H1 (cell line): ENCODE results near the gene RUFY3. TPM values are rescaled to one million over a fixed set of nuclear protein-coding genes. Genes with fewer than 3 reads are reported as not detected.

Experiments used
- CTCF ChIA-PET: fragments of 300-600 bp; sonication (Branson Sonifier 250); formaldehyde crosslinking; loops from one replicate; lab custom pipeline; 2021; ENCODE audit not compliant: partially characterized antibody; lab: Charles Lee
- POLR2A ChIA-PET: fragments of 300-600 bp; sonication (Branson Sonifier 250); formaldehyde crosslinking; loops from one replicate; lab custom pipeline; 2021; ENCODE audit warnings: inconsistent platforms; ENCODE audit not compliant: partially characterized antibody; lab: Charles Lee
- DNase-seq, 2 experiments: peaks; one replicate each; pipeline versions ENCODE4 v3.0.0 to v3.0.0-alpha.2; 2010 to 2022; ENCODE audit warnings: low spot score in 2 of 2, low read depth in 1 of 2, mixed read lengths in 1 of 2
- FAIRE-seq: peaks from 2 replicates; lab custom pipeline; 2011; peaks lifted over from hg19 to GRCh38; lab: Jason Lieb, UNC
- H2AFZ ChIP-seq: 2 replicates; pipeline ENCODE4 v1.8.1; 2012; ENCODE audit warnings: low read length, inconsistent platforms
- H2AK5ac ChIP-seq: 2 replicates; pipeline ENCODE4 v1.6.1; 2013; ENCODE audit warnings: low read depth, low read length
- H2BK120ac ChIP-seq: replicated peaks from 2 replicates; pipeline ENCODE3; 2013; ENCODE audit warnings: low read depth, low read length, inconsistent platforms
- H2BK12ac ChIP-seq: 2 replicates; pipeline ENCODE4 v1.6.1; 2013; ENCODE audit warnings: low read depth, low read length
- H2BK15ac ChIP-seq: 2 replicates; pipeline ENCODE4 v1.6.1; 2013; ENCODE audit warnings: low read length
- H2BK20ac ChIP-seq: 2 replicates; pipeline ENCODE4 v1.6.1; 2013; ENCODE audit warnings: low read length
- H2BK5ac ChIP-seq: 2 replicates; pipeline ENCODE4 v1.6.1; 2013; ENCODE audit warnings: low read depth, low read length
- H3K14ac ChIP-seq: 2 replicates; pipeline ENCODE4 v1.6.1; 2013; ENCODE audit warnings: inconsistent platforms; ENCODE audit not compliant: insufficient read length
- H3K18ac ChIP-seq: 2 replicates; pipeline ENCODE4 v1.6.1; 2013; ENCODE audit warnings: low read length; ENCODE audit errors: extremely low read depth
- H3K23ac ChIP-seq: 2 replicates; pipeline ENCODE4 v1.6.1; 2013; ENCODE audit warnings: inconsistent platforms; ENCODE audit not compliant: insufficient read length
- H3K23me2 ChIP-seq: 2 replicates; pipeline ENCODE4 v1.6.1; 2013; ENCODE audit warnings: low read depth, low read length
- H3K27ac ChIP-seq: 2 replicates; pipeline ENCODE4 v1.6.1; 2011; ENCODE audit warnings: low read depth, low read length, inconsistent platforms
- H3K27me3 ChIP-seq, 4 experiments: replicated peaks in 1 of 4; 1 replicate in 1 of 4; 2 replicates in 3 of 4; pipeline versions ENCODE4 v1.6.1 to v1.8.1; 2011 to 2013; ENCODE audit warnings: low read length in 3 of 4, mild to moderate bottlenecking in 3 of 4, inconsistent platforms in 2 of 4, mixed read lengths in 2 of 4, moderate library complexity in 1 of 4; ENCODE audit not compliant: control insufficient read depth in 3 of 4, insufficient read depth in 3 of 4; ENCODE audit errors: extremely low read depth in 1 of 4
- H3K36me3 ChIP-seq, 4 experiments: 2 replicates each; pipeline versions ENCODE4 v1.6.1 to v1.8.1; 2011 to 2013; ENCODE audit warnings: mild to moderate bottlenecking in 4 of 4, low read length in 3 of 4, moderate library complexity in 2 of 4, control low read depth in 1 of 4, inconsistent platforms in 1 of 4; ENCODE audit not compliant: insufficient read depth in 4 of 4, control insufficient read depth in 2 of 4
- H3K4ac ChIP-seq: replicated peaks from 2 replicates; pipeline ENCODE3; 2013; ENCODE audit warnings: low read length, low read depth, mixed read lengths, inconsistent platforms; ENCODE audit not compliant: insufficient read length
- H3K4me1 ChIP-seq, 4 experiments: replicated peaks in 1 of 4; 1 replicate in 1 of 4; 2 replicates in 3 of 4; pipeline versions ENCODE4 v1.6.1 to v1.8.1; 2011 to 2013; ENCODE audit warnings: low read length in 3 of 4, inconsistent platforms in 2 of 4, mixed read lengths in 1 of 4; ENCODE audit not compliant: insufficient read depth in 4 of 4, control insufficient read depth in 3 of 4
- H3K4me2 ChIP-seq, 2 experiments: 2 replicates each; pipeline versions ENCODE4 v1.6.1 to v1.8.1; 2011 to 2013; ENCODE audit warnings: low read depth in 2 of 2, low read length in 2 of 2, control low read depth in 1 of 2, inconsistent platforms in 1 of 2, mild to moderate bottlenecking in 1 of 2; ENCODE audit not compliant: insufficient read depth in 1 of 2
- H3K4me3 ChIP-seq, 4 experiments: fragments of 200-600, 300-600 bp in 1 of 4; sonication (generic), shearing (Covaris generic), sonication (Bioruptor Twin) in 1 of 4; 2 replicates each; pipeline versions ENCODE4 v1.5.1 to v1.8.1; 2011 to 2016; ENCODE audit warnings: low read length in 4 of 4, low read depth in 3 of 4, control low read depth in 2 of 4, inconsistent platforms in 2 of 4, mild to moderate bottlenecking in 2 of 4, mixed read lengths in 1 of 4, moderate library complexity in 1 of 4; ENCODE audit not compliant: insufficient read depth in 2 of 4; ENCODE audit errors: extremely low read depth in 1 of 4
- H3K56ac ChIP-seq: replicated peaks from 2 replicates; pipeline ENCODE3; 2013; ENCODE audit warnings: low read depth, mild to moderate bottlenecking, mixed read lengths, low read length, inconsistent platforms; ENCODE audit not compliant: insufficient read length
- H3K79me1 ChIP-seq: 2 replicates; pipeline ENCODE4 v1.6.1; 2013; ENCODE audit warnings: low read depth, low read length, control low read depth
- H3K79me2 ChIP-seq, 2 experiments: 2 replicates each; pipeline versions ENCODE4 v1.6.1 to v1.8.1; 2012 to 2013; ENCODE audit warnings: low read length in 2 of 2, mild to moderate bottlenecking in 2 of 2, inconsistent platforms in 1 of 2; ENCODE audit not compliant: insufficient read depth in 2 of 2, control insufficient read depth in 1 of 2
- H3K9ac ChIP-seq, 4 experiments: replicated peaks in 1 of 4; 1 replicate in 1 of 4; 2 replicates in 3 of 4; pipeline versions ENCODE4 v1.6.1 to v1.8.1; 2011 to 2013; ENCODE audit warnings: low read depth in 3 of 4, low read length in 3 of 4, control low read depth in 2 of 4, mild to moderate bottlenecking in 2 of 4, moderate library complexity in 2 of 4, inconsistent platforms in 1 of 4; ENCODE audit errors: extremely low read depth in 1 of 4
- H3K9me3 ChIP-seq, 2 experiments: 2 replicates each; pipeline versions ENCODE4 v1.6.1 to v1.8.1; 2012 to 2013; ENCODE audit warnings: mild to moderate bottlenecking in 2 of 2, moderate library complexity in 2 of 2, control low read depth in 1 of 2, inconsistent platforms in 1 of 2, low read depth in 1 of 2, low read length in 1 of 2, mixed read lengths in 1 of 2; ENCODE audit not compliant: insufficient read depth in 2 of 2
- H4K20me1 ChIP-seq, 2 experiments: replicated peaks in 1 of 2; 2 replicates each; pipeline versions ENCODE3 to v1.8.1; 2011 to 2013; ENCODE audit warnings: inconsistent platforms in 2 of 2, low read length in 2 of 2, mild to moderate bottlenecking in 1 of 2; ENCODE audit not compliant: insufficient read depth in 2 of 2, control insufficient read depth in 1 of 2
- H4K5ac ChIP-seq: 2 replicates; pipeline ENCODE4 v1.6.1; 2013; ENCODE audit warnings: low read length, low read depth, mixed read lengths, inconsistent platforms; ENCODE audit not compliant: insufficient read length
- H4K8ac ChIP-seq: 2 replicates; pipeline ENCODE4 v1.8.0; 2013; ENCODE audit warnings: mild to moderate bottlenecking, moderate library complexity, low read length, inconsistent platforms; ENCODE audit not compliant: insufficient read depth; ENCODE audit errors: extremely low read depth
- H4K91ac ChIP-seq: replicated peaks from 2 replicates; pipeline ENCODE3; 2013; ENCODE audit warnings: low read length, mixed read lengths, inconsistent platforms; ENCODE audit not compliant: insufficient read length
- CHD1 ChIP-seq: IDR thresholded peaks from 2 replicates; pipeline ENCODE4 v1.6.1; 2012; ENCODE audit warnings: low read depth, low read length, improper control_type of control experiment
- GABPA ChIP-seq: IDR thresholded peaks from 2 replicates; pipeline ENCODE4 v1.6.1; 2011; ENCODE audit warnings: mild to moderate bottlenecking, low read length, moderate library complexity, borderline replicate concordance; ENCODE audit not compliant: insufficient read depth
- PHF8 ChIP-seq: fragments of 200-600 bp; sonication (generic); conservative IDR thresholded peaks from 2 replicates; pipeline ENCODE4 v1.7.1; 2012; ENCODE audit warnings: low read depth, mild to moderate bottlenecking, inconsistent platforms, low read length, moderate library complexity
- RAD21 ChIP-seq, 2 experiments: IDR thresholded peaks in 1 of 2; conservative IDR thresholded peaks in 1 of 2; 2 replicates each; pipeline ENCODE4 v1.6.1; 2011; ENCODE audit warnings: low read depth in 2 of 2, low read length in 2 of 2, improper control_type of control experiment in 1 of 2, inconsistent platforms in 1 of 2, mild to moderate bottlenecking in 1 of 2, moderate library complexity in 1 of 2
- RFX5 ChIP-seq: IDR thresholded peaks from 2 replicates; pipeline ENCODE4 v1.6.1; 2011; ENCODE audit warnings: low read depth, low read length, improper control_type of control experiment, borderline replicate concordance
- SAP30 ChIP-seq: fragments of 300-600 bp; sonication (generic); IDR thresholded peaks from 2 replicates; pipeline ENCODE4 v1.7.1; 2012; ENCODE audit warnings: low read length, moderate library complexity, mild to moderate bottlenecking, inconsistent platforms; ENCODE audit not compliant: insufficient read depth, insufficient replicate concordance
- ZNF274 ChIP-seq: IDR thresholded peaks from 2 replicates; pipeline ENCODE4 v1.7.0; 2012; ENCODE audit warnings: low read length, borderline replicate concordance; ENCODE audit errors: extremely low read depth
- WGBS, 2 experiments: shearing (Covaris generic) in 1 of 2; methylation state at CpG; one replicate each; pipeline versions ENCODE4 v1.1.6 to v1.1.7; 2013 to 2015; ENCODE audit warnings: low lambda C conversion rate in 2 of 2, mixed read lengths in 2 of 2, inconsistent platforms in 1 of 2, low coverage in 1 of 2, missing lambda C conversion rate in 1 of 2; ENCODE audit not compliant: insufficient replicate concordance in 2 of 2, insufficient coverage in 1 of 2, insufficient read length in 1 of 2; ENCODE audit errors: extremely low coverage in 1 of 2, missing lambda C conversion rate in 1 of 2; 5-methylcytosine and 5-hydroxymethylcytosine counted together
- polyA plus RNA-seq, 7 experiments: library from polyadenylated mRNA; depleted of rRNA in 3 of 7; stranded (reverse) in 5 of 7; unstranded in 2 of 7; fragments of >200 nt in 5 of 7; fragments of 200-250 nt in 2 of 7; gene quantifications; 1 replicate in 5 of 7; 2 replicates in 1 of 7; 4 replicates in 1 of 7; pipeline versions ENCODE4 v1.2.1 to v1.2.3, GENCODE V29; 2011 to 2013; ENCODE audit warnings: missing spikeins in 2 of 7, mixed read lengths in 2 of 7
- total RNA-seq: library from RNA; stranded (reverse); fragmentation: NEBNext Ultra II Directional; extraction: Animal tissue kit (Norgen Biotek cat#: 25700); gene quantifications from 2 replicates; pipeline ENCODE4 v1.2.1, GENCODE V29; 2021

The RUFY3 gene
- total and polyA plus RNA-seq, 2 of the 8 experiments (the other 6 are each of a cell fraction or from before 2014, with no cell fraction given), result 7.8 to 33.1 TPM

- Histone ChIP-seq H3K9ac (no peak overlapping the region), H4K91ac (no peak overlapping the region), H2BK5ac (no peak overlapping the region), H3K79me1 (no peaks in the 10 kb centered on the region), H3K4me3 (no peak overlapping the region), H3K4me1 (no peaks in the 10 kb centered on the region), H2BK15ac (no peak overlapping the region), H2BK20ac (no peak overlapping the region), H2AFZ (no peak overlapping the region), H3K79me2 (no peaks in the 10 kb centered on the region), H3K4me2 (no peak overlapping the region), H3K4ac (no peak overlapping the region), H3K36me3 (peaks cover 0 to 9% (median under 1%) of the 10 kb centered on the region in 4 experiments; a peak in 2 of 8 replicates), H3K23ac (no peak overlapping the region), H3K27ac (no peak overlapping the region), H2BK120ac (no peak overlapping the region), H3K9me3 (no peaks in the 10 kb centered on the region), H3K18ac (no peak overlapping the region), H2BK12ac (no peak overlapping the region), H3K27me3 (no peaks in the 10 kb centered on the region), H2AK5ac (no peak overlapping the region), H4K8ac (no peak overlapping the region), H3K23me2 (no peaks in the 10 kb centered on the region), H3K56ac (no peak overlapping the region), H3K14ac (no peak overlapping the region), H4K20me1 (no peaks in the 10 kb centered on the region), H4K5ac (no peak overlapping the region)
- WGBS, 2 experiments, result 97% methylated on average over 6 of the region's 6 CpGs; no CpG with 5 or more reads in 1 of the 2 experiments
- no peak for TF ChIP-seq RAD21 (IDR thresholded peaks at IDR 0.05 in 1 of 2, conservative IDR thresholded peaks at IDR 0.05 in 1 of 2; ENCODE audit: low read depth in 2 of 2, low read length in 2 of 2)
- no peak for TF ChIP-seq SAP30
- TF ChIP-seq GABPA, result no peak
- TF ChIP-seq RFX5, result no peak
- no peak for TF ChIP-seq CHD1
- no peak for TF ChIP-seq ZNF274
- no peak for TF ChIP-seq PHF8
- POLR2A ChIA-PET, result interaction anchor here (1.2 kb wide), 1 partner anchor 104 kb away, joined by 3 read pairs; no protein-coding TSS in a partner anchor
- FAIRE-seq (no peak), DNase-seq (no peak)
- CTCF ChIA-PET, result no interaction called here
These were observed 71.9 kb downstream of the RUFY3 start for GRCh38 chr4:70793626-70794025.
